ENCODE data around the gene ARHGAP24.

- no peak for TF ChIP-seq POLR2A (IDR thresholded peaks at IDR 0.05)
- TF ChIP-seq, protein P1, sequence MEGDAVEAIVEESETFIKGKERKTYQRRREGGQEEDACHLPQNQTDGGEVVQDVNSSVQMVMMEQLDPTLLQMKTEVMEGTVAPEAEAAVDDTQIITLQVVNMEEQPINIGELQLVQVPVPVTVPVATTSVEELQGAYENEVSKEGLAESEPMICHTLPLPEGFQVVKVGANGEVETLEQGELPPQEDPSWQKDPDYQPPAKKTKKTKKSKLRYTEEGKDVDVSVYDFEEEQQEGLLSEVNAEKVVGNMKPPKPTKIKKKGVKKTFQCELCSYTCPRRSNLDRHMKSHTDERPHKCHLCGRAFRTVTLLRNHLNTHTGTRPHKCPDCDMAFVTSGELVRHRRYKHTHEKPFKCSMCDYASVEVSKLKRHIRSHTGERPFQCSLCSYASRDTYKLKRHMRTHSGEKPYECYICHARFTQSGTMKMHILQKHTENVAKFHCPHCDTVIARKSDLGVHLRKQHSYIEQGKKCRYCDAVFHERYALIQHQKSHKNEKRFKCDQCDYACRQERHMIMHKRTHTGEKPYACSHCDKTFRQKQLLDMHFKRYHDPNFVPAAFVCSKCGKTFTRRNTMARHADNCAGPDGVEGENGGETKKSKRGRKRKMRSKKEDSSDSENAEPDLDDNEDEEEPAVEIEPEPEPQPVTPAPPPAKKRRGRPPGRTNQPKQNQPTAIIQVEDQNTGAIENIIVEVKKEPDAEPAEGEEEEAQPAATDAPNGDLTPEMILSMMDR (IDR thresholded peaks at IDR 0.05) = no peak
These were observed 47.8 kb upstream of the ARHGAP24 start for GRCh38 chr4:85427123-85427522.

Data from right lobe of liver (tissue), 4 donors.